ENCODE data around the gene DCPS. TPM values are rescaled to one million over a fixed set of nuclear protein-coding genes. Genes with fewer than 3 reads are reported as not detected.
"Not testable (repeated sequence)": the region's sequence is repeated elsewhere in the genome, so short reads cannot be mapped to it uniquely, and the experiment has no call there.

DCPS gene
- total RNA-seq, 3 donors from 2014 or later (not counting 1 experiment from before 2014, with no cell fraction given) = 20.1 to 25.8 (median 23.1) TPM

DNA sequence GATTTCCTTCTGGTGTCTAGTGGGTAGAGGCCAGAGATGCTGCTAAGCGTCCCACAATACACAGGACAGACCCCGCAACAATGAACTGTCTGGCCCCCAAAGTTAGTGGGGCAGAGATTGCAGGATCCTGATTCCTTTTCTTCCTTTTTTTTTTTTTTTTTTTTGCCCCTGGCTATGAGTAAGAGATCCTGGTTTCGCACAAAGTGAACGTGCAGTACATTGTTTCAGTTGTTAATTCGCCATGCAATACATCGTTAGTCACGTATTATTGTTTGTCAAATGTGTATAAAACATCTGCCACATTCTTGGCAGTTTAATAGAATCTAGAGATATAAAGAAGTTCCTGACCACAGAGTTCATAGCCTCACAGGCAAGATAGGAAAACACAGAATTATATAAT, 71.9 kb downstream of the DCPS start:
- no peak for ATAC-seq
- H3K27ac Mint-ChIP-seq = peak overlapping the region in 1 of 2 donors; percentile 62
- intact Hi-C loops (cut with micrococcal nuclease) = no loop called here
- H3K27me3 Mint-ChIP-seq (ENCODE audit: low read depth in 2 of 2) = no peaks in the 10 kb centered on the region
- H3K4me1 Mint-ChIP-seq = peaks cover 22 to 40% of the 10 kb centered on the region in 2 donors
- no peak for DNase-seq
- H3K36me3 ChIP-seq (ENCODE audit: control insufficient read depth, insufficient read depth, low read length) = no peaks in the 10 kb centered on the region
- H3K4me1 ChIP-seq (ENCODE audit: control insufficient read depth, insufficient read depth, low read length) = no peaks in the 10 kb centered on the region
- H3K27me3 ChIP-seq (ENCODE audit: control insufficient read depth, insufficient read depth, low read length) = no peaks in the 10 kb centered on the region
- H3K27ac ChIP-seq (ENCODE audit: low read length) = no peak overlapping the region
- H3K4me3 ChIP-seq (ENCODE audit: low read length) = no peak overlapping the region
- no peaks in the 10 kb centered on the region for H3K9me3 Mint-ChIP-seq
- H3K36me3 Mint-ChIP-seq = no peaks in the 10 kb centered on the region
- no peak for TF ChIP-seq CTCF (IDR thresholded peaks at IDR 0.05)
- WGBS (ENCODE audit: insufficient coverage) = 91% methylated on average over 7 of the region's 7 CpGs
- H3K9me3 ChIP-seq (ENCODE audit: control insufficient read depth, insufficient read depth, low read length) = no peaks in the 10 kb centered on the region
- no peak overlapping the region for H3K4me3 Mint-ChIP-seq

- ATAC-seq = no peak
- intact Hi-C loops (cut with micrococcal nuclease) = no loop called here
Observed at GRCh38 chr11:126378763-126379162, 74.9 kb downstream of the DCPS start.

GRCh38 chr11:126380909-126381308, 77.0 kb downstream of the DCPS start:
- no peaks in the 10 kb centered on the region for H3K27me3 Mint-ChIP-seq (ENCODE audit: low read depth in 2 of 2)
- no peaks in the 10 kb centered on the region for H3K36me3 Mint-ChIP-seq
- DNase-seq = no peak
- Histone ChIP-seq H3K27ac (ENCODE audit: low read length) (no peak overlapping the region), H3K4me1 (ENCODE audit: control insufficient read depth, insufficient read depth, low read length) (peaks cover 12% of the 10 kb centered on the region), H3K36me3 (ENCODE audit: control insufficient read depth, insufficient read depth, low read length) (no peaks in the 10 kb centered on the region), H3K4me3 (ENCODE audit: low read length) (no peak overlapping the region), H3K27me3 (ENCODE audit: control insufficient read depth, insufficient read depth, low read length) (no peaks in the 10 kb centered on the region), H3K9me3 (ENCODE audit: control insufficient read depth, insufficient read depth, low read length) (no peaks in the 10 kb centered on the region)
- TF ChIP-seq CTCF (IDR thresholded peaks at IDR 0.05) = no peak
- intact Hi-C loops (cut with micrococcal nuclease) = no loop called here
- WGBS (ENCODE audit: insufficient coverage) = 92% methylated on average over 4 of the region's 4 CpGs
- peaks cover 18 to 28% of the 10 kb centered on the region in 2 donors for H3K4me1 Mint-ChIP-seq
- H3K4me3 Mint-ChIP-seq = no peak overlapping the region
- no peak overlapping the region for H3K27ac Mint-ChIP-seq
- H3K9me3 Mint-ChIP-seq = no peaks in the 10 kb centered on the region
- no peak for ATAC-seq

More at GRCh38 chr11:126378763-126379162, 74.9 kb downstream of the DCPS start:
- H3K27me3 Mint-ChIP-seq (ENCODE audit: low read depth in 2 of 2) = no peaks in the 10 kb centered on the region
- H3K36me3 Mint-ChIP-seq = no peaks in the 10 kb centered on the region
- Histone ChIP-seq H3K27me3 (ENCODE audit: control insufficient read depth, insufficient read depth, low read length) (no peaks in the 10 kb centered on the region), H3K27ac (ENCODE audit: low read length) (no peak overlapping the region), H3K4me3 (ENCODE audit: low read length) (no peak overlapping the region), H3K9me3 (ENCODE audit: control insufficient read depth, insufficient read depth, low read length) (no peaks in the 10 kb centered on the region), H3K4me1 (ENCODE audit: control insufficient read depth, insufficient read depth, low read length) (peaks cover 9% of the 10 kb centered on the region), H3K36me3 (ENCODE audit: control insufficient read depth, insufficient read depth, low read length) (no peaks in the 10 kb centered on the region)
- H3K9me3 Mint-ChIP-seq = no peaks in the 10 kb centered on the region
- no peak overlapping the region for H3K27ac Mint-ChIP-seq
- H3K4me3 Mint-ChIP-seq = no peak overlapping the region
- H3K4me1 Mint-ChIP-seq = peaks cover 10 to 30% of the 10 kb centered on the region in 2 donors
- TF ChIP-seq CTCF (IDR thresholded peaks at IDR 0.05) = no peak
- DNase-seq = no peak
- WGBS (ENCODE audit: insufficient coverage) = 95% methylated on average over 4 of the region's 4 CpGs

DNA sequence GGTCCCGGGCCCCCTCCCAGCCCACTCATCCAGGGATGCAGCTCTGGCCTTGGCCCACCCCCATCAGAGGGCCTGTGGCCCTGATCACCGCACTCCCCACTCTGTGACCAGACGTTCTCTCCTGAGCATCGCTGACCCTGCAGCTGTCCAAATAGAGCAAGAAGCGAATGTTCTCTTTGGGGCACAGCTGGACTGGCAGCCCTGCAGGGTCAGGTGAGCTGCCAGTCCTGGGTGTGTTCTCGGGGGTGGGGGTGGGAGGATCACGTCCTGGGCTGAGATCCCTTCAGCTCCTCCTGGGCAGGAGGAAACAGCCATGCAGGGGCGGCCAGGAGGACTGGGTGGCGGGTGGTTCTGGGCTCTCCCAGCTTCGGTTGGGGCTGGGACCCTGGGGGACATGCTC, 78.1 kb downstream of the DCPS start:
- ATAC-seq; H3K36me3 ChIP-seq (ENCODE audit: control insufficient read depth, insufficient read depth, low read length); H3K27me3 Mint-ChIP-seq (ENCODE audit: low read depth in 2 of 2); H3K27ac ChIP-seq (ENCODE audit: low read length); intact Hi-C loops (cut with micrococcal nuclease); DNase-seq; H3K27me3 ChIP-seq (ENCODE audit: control insufficient read depth, insufficient read depth, low read length); H3K36me3 Mint-ChIP-seq; H3K27ac Mint-ChIP-seq; H3K4me3 ChIP-seq (ENCODE audit: low read length); H3K4me3 Mint-ChIP-seq; H3K9me3 ChIP-seq (ENCODE audit: control insufficient read depth, insufficient read depth, low read length); H3K9me3 Mint-ChIP-seq: not testable (repeated sequence)
- H3K4me1 ChIP-seq (ENCODE audit: control insufficient read depth, insufficient read depth, low read length) = peaks cover 22% of the 10 kb centered on the region
- WGBS (ENCODE audit: insufficient coverage) = 83% methylated on average over 1 of the region's 10 CpGs
- H3K4me1 Mint-ChIP-seq = peaks cover 28 to 39% of the 10 kb centered on the region in 2 donors

DNA sequence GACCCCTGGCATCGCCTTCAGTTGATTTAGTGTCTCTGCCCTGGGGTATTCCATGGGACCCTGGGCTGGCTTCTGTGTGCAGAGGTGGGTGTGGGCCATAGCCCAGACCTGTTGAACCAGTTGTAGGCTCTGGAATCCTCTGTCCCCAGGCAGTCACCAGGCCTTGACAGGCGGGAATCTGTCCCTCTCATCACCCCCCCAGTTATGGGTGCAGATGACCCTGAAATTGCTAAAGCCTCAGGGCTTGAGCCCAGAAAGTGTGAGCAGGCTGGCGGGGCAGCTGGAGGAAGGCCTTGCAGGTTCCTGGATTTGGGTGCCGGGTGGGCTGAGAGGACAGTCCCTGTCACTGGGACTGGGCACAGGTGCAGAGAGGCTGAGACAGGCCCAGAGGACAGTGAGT, 78.8 kb downstream of the DCPS start:
- 100% methylated on average over 3 of the region's 4 CpGs for WGBS (ENCODE audit: insufficient coverage)
- H3K4me3 Mint-ChIP-seq; DNase-seq; H3K4me3 ChIP-seq (ENCODE audit: low read length); H3K27ac ChIP-seq (ENCODE audit: low read length); H3K9me3 Mint-ChIP-seq; H3K9me3 ChIP-seq (ENCODE audit: control insufficient read depth, insufficient read depth, low read length); H3K36me3 ChIP-seq (ENCODE audit: control insufficient read depth, insufficient read depth, low read length); H3K36me3 Mint-ChIP-seq; ATAC-seq; H3K27me3 ChIP-seq (ENCODE audit: control insufficient read depth, insufficient read depth, low read length); intact Hi-C loops (cut with micrococcal nuclease); H3K27me3 Mint-ChIP-seq (ENCODE audit: low read depth in 2 of 2): not testable (repeated sequence)
- Mint-ChIP-seq H3K4me1 (peaks cover 32 to 42% of the 10 kb centered on the region in 2 donors), H3K27ac (peak overlapping the region in 1 of 2 donors; percentile 64)
- H3K4me1 ChIP-seq (ENCODE audit: control insufficient read depth, insufficient read depth, low read length) = peaks cover 23% of the 10 kb centered on the region
